GM18951 (cell line): ENCODE data around the gene UBTD1.

ENCODE experiments used
- POLR2A ChIP-seq: IDR thresholded peaks from 4 replicates; pipeline ENCODE4 v1.6.1; 2011; ENCODE audit warnings: mild to moderate bottlenecking; ENCODE audit not compliant: insufficient read length, insufficient read depth; ENCODE audit errors: extremely low read depth
- in situ Hi-C: fragments of 300-500 bp; cut with MboI; formaldehyde crosslinking; loops from one replicate; pipeline ENCODE4 v1.12.0; 2022; ENCODE audit warnings: low sequenced_read_pairs, mixed read lengths, inconsistent platforms; ENCODE audit not compliant: unreplicated experiment

The UBTD1 gene

DNA sequence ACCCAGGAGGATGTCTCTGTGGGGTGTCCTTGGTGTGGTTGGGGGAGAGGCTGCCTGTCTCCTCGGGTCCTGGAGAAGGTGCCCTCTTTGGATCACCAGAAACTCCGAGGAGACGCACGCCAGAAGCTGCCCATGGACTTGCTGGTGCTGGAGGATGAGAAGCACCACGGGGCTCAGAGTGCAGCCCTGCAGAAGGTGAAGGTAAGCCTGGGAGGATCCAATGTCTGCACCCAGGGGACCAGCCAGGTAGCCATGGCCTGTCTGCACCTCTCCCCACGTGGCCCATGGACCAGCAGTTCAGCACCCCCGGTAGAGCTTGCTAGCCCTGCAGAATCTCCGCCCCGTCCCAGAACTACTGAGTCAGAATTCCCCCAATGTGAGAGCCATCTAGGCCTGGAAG is 79.0 kb downstream of the UBTD1 start:
- in situ Hi-C loops = no loop called here
- no peak for TF ChIP-seq POLR2A

- no peak for TF ChIP-seq POLR2A
- in situ Hi-C loops = no loop called here
Observed at GRCh38 chr10:97578171-97578844, 79.6 kb downstream of the UBTD1 start.

GRCh38 chr10:97580421-97581367 is 82.0 kb downstream of the UBTD1 start:
- in situ Hi-C loops = no loop called here
- no peak for TF ChIP-seq POLR2A

- no peak for TF ChIP-seq POLR2A
- in situ Hi-C loops = no loop called here
Observed at GRCh38 chr10:97582169-97582568, 83.4 kb downstream of the UBTD1 start.

- no peak for TF ChIP-seq POLR2A
- in situ Hi-C loops = no loop called here
Observed at GRCh38 chr10:97583476-97583875, 84.8 kb downstream of the UBTD1 start.

GRCh38 chr10:97584060-97584797 is 85.5 kb downstream of the UBTD1 start, which contains the start of gene HOGA1:
HOGA1 (plus strand) TSS chr10:97584389; CDS start chr10:97584704, 315 bp downstream.
- no peak for TF ChIP-seq POLR2A

DNA sequence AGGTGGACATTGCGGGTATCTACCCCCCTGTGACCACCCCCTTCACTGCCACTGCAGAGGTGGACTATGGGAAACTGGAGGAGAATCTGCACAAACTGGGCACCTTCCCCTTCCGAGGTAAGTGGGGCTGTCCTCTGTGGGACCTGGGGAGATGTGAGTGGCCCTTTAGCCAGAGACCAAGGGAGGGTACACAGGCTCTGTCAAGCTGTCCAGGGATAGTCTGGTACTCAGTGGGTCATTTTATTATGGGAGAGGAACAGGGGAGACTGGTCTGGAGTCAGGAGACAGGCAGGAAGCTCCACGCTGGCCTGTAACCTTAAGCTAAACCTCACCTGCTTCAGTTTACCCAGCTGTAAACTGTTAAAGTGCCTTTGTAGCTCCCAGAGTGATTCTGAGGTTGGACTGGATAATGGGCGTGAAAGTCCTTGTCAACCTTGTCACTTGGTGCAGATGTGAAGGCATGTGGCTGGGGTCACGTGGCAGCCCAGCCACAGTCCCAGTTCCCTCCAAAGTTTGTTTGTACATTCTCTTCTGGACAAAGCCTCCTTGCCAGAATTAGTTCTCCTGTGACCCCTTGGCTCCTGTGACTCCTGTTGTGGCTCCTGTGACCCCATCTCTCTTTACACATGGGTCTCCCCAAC is 86.2 kb downstream of the UBTD1 start:
- no peak for TF ChIP-seq POLR2A
- in situ Hi-C loops = no loop called here

More at GRCh38 chr10:97584060-97584797, 85.5 kb downstream of the UBTD1 start, which contains the start of gene HOGA1:
- in situ Hi-C loops = no loop called here

DNA sequence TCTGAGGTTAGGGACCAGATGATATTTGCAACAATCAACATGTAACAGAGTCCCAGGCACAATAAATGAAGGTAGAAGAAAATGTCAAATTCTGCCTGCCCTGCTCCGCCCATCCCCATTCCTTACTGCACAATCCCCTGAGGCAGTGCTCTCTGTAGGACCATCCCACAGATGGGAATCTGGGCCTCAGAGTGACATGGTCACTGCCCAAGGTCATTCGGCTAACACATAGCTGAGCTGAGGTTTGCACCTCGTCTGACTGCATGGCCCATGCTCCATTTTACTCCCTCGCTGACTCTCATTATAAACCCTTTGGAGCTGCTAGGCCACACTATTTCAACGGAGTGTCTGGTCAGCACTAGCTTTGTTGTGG is 86.7 kb downstream of the UBTD1 start:
- no peak for TF ChIP-seq POLR2A
- in situ Hi-C loops = no loop called here

DNA sequence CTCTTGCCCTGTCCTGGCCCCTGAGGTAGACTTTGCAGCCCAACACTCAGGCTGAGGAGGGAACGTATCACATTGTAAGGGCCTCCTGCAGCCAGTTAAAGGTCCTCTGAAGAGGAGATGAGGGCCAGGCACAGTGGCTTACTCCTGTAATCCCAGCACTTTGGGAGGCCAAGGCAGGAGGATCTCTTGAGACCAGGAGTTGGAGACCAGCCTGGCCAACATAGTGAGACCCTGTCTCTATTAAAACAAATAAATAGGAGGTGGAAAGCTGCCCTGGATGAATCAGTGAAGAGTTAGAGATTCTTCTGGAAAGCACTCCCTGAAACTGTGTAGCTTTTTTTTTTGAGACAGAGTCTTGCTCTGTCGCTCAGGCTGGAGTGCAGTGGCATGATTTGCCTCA is 88.5 kb downstream of the UBTD1 start:
- in situ Hi-C loops = no loop called here
- TF ChIP-seq POLR2A = no peak

- TF ChIP-seq POLR2A = no peak
- in situ Hi-C loops = no loop called here
Observed at GRCh38 chr10:97589479-97589878, 90.8 kb downstream of the UBTD1 start, which contains the start of gene C10orf62. C10orf62 (plus strand) TSS chr10:97589721; CDS start chr10:97589898, 177 bp downstream.

- in situ Hi-C loops = no loop called here
- TF ChIP-seq POLR2A = no peak
Observed at GRCh38 chr10:97590082-97590747, 91.5 kb downstream of the UBTD1 start.
